RWPE2 (cell line): ENCODE results near the gene RASAL1.

Source experiments
- ATAC-seq: fragments of 200-7000 bp; cut with Tn5 transposase; 3 replicates; pipeline ENCODE4 v1.9.1; 2021; ENCODE audit warnings: low read depth
- DNase-seq: peaks from one replicate; pipeline ENCODE4 v3.0.0-alpha.2; 2020; ENCODE audit warnings: low spot score
- H3K27ac ChIP-seq: fragments of 450-650 bp; 2 replicates; pipeline ENCODE4 v1.5.1; 2017; ENCODE audit warnings: mild to moderate bottlenecking; ENCODE audit not compliant: poor library complexity, severe bottlenecking
- H3K27me3 ChIP-seq: fragments of 250-450 bp; sonication (Bioruptor Pico); 2 replicates; pipeline ENCODE4 v1.5.1; 2021; ENCODE audit warnings: mild to moderate bottlenecking, moderate library complexity; ENCODE audit not compliant: insufficient read depth, poor library complexity, severe bottlenecking
- H3K36me3 ChIP-seq: fragments of 250-450 bp; sonication (Bioruptor Pico); 2 replicates; pipeline ENCODE4 v1.5.1; 2020; ENCODE audit warnings: low read depth, mild to moderate bottlenecking, moderate library complexity
- H3K4me1 ChIP-seq: fragments of 250-450 bp; sonication (Bioruptor Pico); 2 replicates; pipeline ENCODE4 v1.5.1; 2021; ENCODE audit warnings: mild to moderate bottlenecking, moderate library complexity; ENCODE audit not compliant: insufficient read depth, poor library complexity, severe bottlenecking
- H3K4me3 ChIP-seq: fragments of 250-450 bp; sonication (Bioruptor Pico); 2 replicates; pipeline ENCODE4 v1.5.1; 2021; ENCODE audit warnings: mild to moderate bottlenecking, moderate library complexity; ENCODE audit not compliant: severe bottlenecking
- H3K9me3 ChIP-seq: fragments of 250-450 bp; sonication (Bioruptor Pico); 2 replicates; pipeline ENCODE4 v1.5.1; 2021; ENCODE audit warnings: mild to moderate bottlenecking, moderate library complexity; ENCODE audit not compliant: severe bottlenecking
- CTCF ChIP-seq: fragments of 450-650 bp; IDR thresholded peaks from one replicate; pipeline ENCODE4 v1.5.1; 2017; ENCODE audit warnings: mild to moderate bottlenecking, moderate library complexity; ENCODE audit not compliant: poor library complexity, severe bottlenecking

Gene RASAL1

GRCh38 chr12:113086249-113087164 is 49.1 kb downstream of the RASAL1 start:
- no peaks in the 10 kb centered on the region for H3K27me3 ChIP-seq

GRCh38 chr12:113083863-113084435 is 51.6 kb downstream of the RASAL1 start:
- no peak overlapping the region for H3K4me3 ChIP-seq
- H3K9me3 ChIP-seq, result no peaks in the 10 kb centered on the region
- no peaks in the 10 kb centered on the region for H3K36me3 ChIP-seq
- H3K27me3 ChIP-seq, result no peaks in the 10 kb centered on the region
- ATAC-seq (no peak), DNase-seq (no peak)
- TF ChIP-seq CTCF, result no peak
- H3K27ac ChIP-seq, result no peak overlapping the region
- H3K4me1 ChIP-seq, result no peaks in the 10 kb centered on the region

More at GRCh38 chr12:113086249-113087164, 49.1 kb downstream of the RASAL1 start:
- no peak for TF ChIP-seq CTCF
- H3K36me3 ChIP-seq, result no peaks in the 10 kb centered on the region
- no peak overlapping the region for H3K4me3 ChIP-seq
- no peak for ATAC-seq
- DNase-seq, result no peak
- H3K9me3 ChIP-seq, result no peaks in the 10 kb centered on the region
- H3K4me1 ChIP-seq, result no peaks in the 10 kb centered on the region
- H3K27ac ChIP-seq, result no peak overlapping the region

- ATAC-seq, result no peak
Measured at GRCh38 chr12:113082486-113083148, 52.9 kb downstream of the RASAL1 start.

GRCh38 chr12:113081873-113082272 is 53.7 kb downstream of the RASAL1 start:
- no peak for ATAC-seq
- Histone ChIP-seq H3K36me3 (no peaks in the 10 kb centered on the region), H3K4me3 (no peak overlapping the region), H3K27me3 (peaks cover 10% of the 10 kb centered on the region), H3K9me3 (no peaks in the 10 kb centered on the region), H3K4me1 (no peaks in the 10 kb centered on the region), H3K27ac (no peak overlapping the region)
- TF ChIP-seq CTCF, result no peak
- no peak for DNase-seq

More at GRCh38 chr12:113082486-113083148, 52.9 kb downstream of the RASAL1 start:
- H3K27ac ChIP-seq, result no peak overlapping the region
- H3K4me1 ChIP-seq, result no peaks in the 10 kb centered on the region
- no peak overlapping the region for H3K4me3 ChIP-seq
- no peaks in the 10 kb centered on the region for H3K36me3 ChIP-seq
- peaks cover 10% of the 10 kb centered on the region for H3K27me3 ChIP-seq
- DNase-seq, result no peak
- TF ChIP-seq CTCF, result no peak
- no peaks in the 10 kb centered on the region for H3K9me3 ChIP-seq
